A673 (cell line): ENCODE results near the gene PLXDC2. TPM values are rescaled to one million over a fixed set of nuclear protein-coding genes. Genes with fewer than 3 reads are reported as not detected.

Source experiments
- BruUV-seq: library from RNA; stranded (reverse); fragments of 400-500 nt; replicated peaks from 2 replicates; lab custom pipeline; 2021; lab: Mats Ljungman, UMichigan
- CTCF ChIA-PET: fragments of 300-600 bp; sonication (Branson Sonifier 250); formaldehyde crosslinking; loops from one replicate; lab custom pipeline; 2022; ENCODE audit warnings: antibody characterized with exemption; lab: Charles Lee
- POLR2A ChIA-PET: fragments of 300-600 bp; sonication (Branson Sonifier 250); formaldehyde crosslinking; loops from one replicate; lab custom pipeline; 2022; ENCODE audit warnings: antibody characterized with exemption; ENCODE audit not compliant: low non-redundant PET; lab: Charles Lee
- DNase-seq: peaks from one replicate; pipeline ENCODE4 v3.0.0-alpha.2; 2015; ENCODE audit warnings: low spot score
- H3K27ac ChIP-seq: fragments of 200-600 bp; sonication (generic); 2 replicates; pipeline ENCODE4 v1.5.1; 2016; ENCODE audit warnings: mixed run types, low read depth, mild to moderate bottlenecking, mixed read lengths, antibody characterized with exemption, low read length; ENCODE audit not compliant: poor library complexity, severe bottlenecking
- H3K27me3 ChIP-seq: fragments of 200-600 bp; sonication (generic); replicated peaks from 2 replicates; pipeline ENCODE4 v1.6.1; 2017; ENCODE audit warnings: mixed run types, low read depth, mild to moderate bottlenecking, mixed read lengths, antibody characterized with exemption, low read length; ENCODE audit not compliant: insufficient read depth, poor library complexity
- H3K36me3 ChIP-seq: fragments of 200-600 bp; sonication (generic); 2 replicates; pipeline ENCODE4 v1.6.1; 2016; ENCODE audit warnings: mixed run types, mild to moderate bottlenecking, mixed read lengths, antibody characterized with exemption, low read length; ENCODE audit not compliant: insufficient read depth, poor library complexity, severe bottlenecking
- H3K4me1 ChIP-seq: fragments of 200-600 bp; sonication (generic); 2 replicates; pipeline ENCODE4 v1.6.1; 2017; ENCODE audit warnings: mixed run types, mild to moderate bottlenecking, mixed read lengths, antibody characterized with exemption, low read length; ENCODE audit not compliant: insufficient read depth, poor library complexity, severe bottlenecking
- H3K4me3 ChIP-seq: fragments of 200-600 bp; sonication (generic); 2 replicates; pipeline ENCODE4 v1.5.1; 2016; ENCODE audit warnings: low read depth, mixed run types, mild to moderate bottlenecking, mixed read lengths, low read length; ENCODE audit not compliant: poor library complexity, severe bottlenecking
- H3K9me3 ChIP-seq: fragments of 200-600 bp; sonication (generic); 2 replicates; pipeline ENCODE4 v1.6.1; 2016; ENCODE audit warnings: mixed run types, low read depth, mild to moderate bottlenecking, mixed read lengths, antibody characterized with exemption, low read length; ENCODE audit not compliant: poor library complexity, severe bottlenecking
- EZH2 ChIP-seq: fragments of 200-600 bp; sonication (generic); IDR thresholded peaks from 2 replicates; pipeline ENCODE4 v1.6.1; 2017; ENCODE audit warnings: borderline replicate concordance, low read depth, mild to moderate bottlenecking, mixed read lengths, antibody characterized with exemption, low read length; ENCODE audit not compliant: poor library complexity, severe bottlenecking
- intact Hi-C: fragments of 100-400 bp; cut with micrococcal nuclease; formaldehyde crosslinking; loops from one replicate; pipeline ENCODE4 v1.10.0; 2022; ENCODE audit not compliant: unreplicated experiment
- total RNA-seq: library from RNA; stranded (reverse); gene quantifications from 2 replicates; pipeline ENCODE4 v1.2.3, GENCODE V29; 2021
- TF ChIP-seq, protein P1 (sequence below): fragments of 300-800, 200-600 bp; sonication (generic); conservative IDR thresholded peaks from 2 replicates; pipeline ENCODE4 v1.5.1; 2017; ENCODE audit warnings: low read depth, mild to moderate bottlenecking, antibody characterized with exemption, low read length, moderate library complexity, mixed read lengths

PLXDC2 gene
- total RNA-seq, 1 experiment from 2014 or later, result 74.8 TPM

DNA sequence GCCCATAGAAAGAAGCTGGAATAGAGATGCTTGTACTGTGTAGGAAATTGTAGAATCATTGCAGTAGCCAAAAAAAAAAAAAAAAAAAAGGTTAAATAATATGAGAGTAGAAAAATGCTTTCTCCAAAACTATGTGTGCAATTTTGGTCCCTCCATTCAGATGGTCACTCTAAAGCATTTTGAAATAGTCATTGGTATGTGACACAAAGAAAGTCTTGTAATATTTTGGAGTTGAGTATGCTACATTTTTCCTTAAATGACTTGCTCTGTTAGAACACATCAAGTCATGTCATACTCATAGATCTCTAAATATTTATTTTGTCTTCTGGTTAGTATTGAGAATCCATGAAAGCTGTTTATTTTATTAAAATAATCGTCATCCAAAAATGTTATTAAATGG, 424.4 kb downstream of the PLXDC2 start:
- ChIA-PET CTCF (no interaction called here), POLR2A (interaction anchor here (0.6 kb wide), 1 partner anchor 1582 kb away, joined by 13 read pairs; no protein-coding TSS in a partner anchor)
- Histone ChIP-seq H3K27ac (no peak overlapping the region), H3K4me1 (peaks cover 13% of the 10 kb centered on the region), H3K4me3 (no peak overlapping the region), H3K9me3 (no peaks in the 10 kb centered on the region), H3K36me3 (no peaks in the 10 kb centered on the region), H3K27me3 (no peaks in the 10 kb centered on the region)
- intact Hi-C loops, result no loop called here
- no peak for TF ChIP-seq EZH2
- TF ChIP-seq, protein P1, sequence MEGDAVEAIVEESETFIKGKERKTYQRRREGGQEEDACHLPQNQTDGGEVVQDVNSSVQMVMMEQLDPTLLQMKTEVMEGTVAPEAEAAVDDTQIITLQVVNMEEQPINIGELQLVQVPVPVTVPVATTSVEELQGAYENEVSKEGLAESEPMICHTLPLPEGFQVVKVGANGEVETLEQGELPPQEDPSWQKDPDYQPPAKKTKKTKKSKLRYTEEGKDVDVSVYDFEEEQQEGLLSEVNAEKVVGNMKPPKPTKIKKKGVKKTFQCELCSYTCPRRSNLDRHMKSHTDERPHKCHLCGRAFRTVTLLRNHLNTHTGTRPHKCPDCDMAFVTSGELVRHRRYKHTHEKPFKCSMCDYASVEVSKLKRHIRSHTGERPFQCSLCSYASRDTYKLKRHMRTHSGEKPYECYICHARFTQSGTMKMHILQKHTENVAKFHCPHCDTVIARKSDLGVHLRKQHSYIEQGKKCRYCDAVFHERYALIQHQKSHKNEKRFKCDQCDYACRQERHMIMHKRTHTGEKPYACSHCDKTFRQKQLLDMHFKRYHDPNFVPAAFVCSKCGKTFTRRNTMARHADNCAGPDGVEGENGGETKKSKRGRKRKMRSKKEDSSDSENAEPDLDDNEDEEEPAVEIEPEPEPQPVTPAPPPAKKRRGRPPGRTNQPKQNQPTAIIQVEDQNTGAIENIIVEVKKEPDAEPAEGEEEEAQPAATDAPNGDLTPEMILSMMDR, result no peak
- no peak for DNase-seq
- no TSS peak for BruUV-seq

GRCh38 chr10:20247454-20247853, 431.2 kb downstream of the PLXDC2 start:
- Histone ChIP-seq H3K4me3 (no peak overlapping the region), H3K4me1 (no peaks in the 10 kb centered on the region), H3K36me3 (no peaks in the 10 kb centered on the region), H3K27ac (no peak overlapping the region), H3K9me3 (no peaks in the 10 kb centered on the region), H3K27me3 (no peaks in the 10 kb centered on the region)
- DNase-seq, result no peak
- POLR2A ChIA-PET, result no interaction called here
- CTCF ChIA-PET, result no interaction called here
- intact Hi-C loops, result no loop called here
- TF ChIP-seq, protein P1, result no peak
- no peak for TF ChIP-seq EZH2
- no TSS peak for BruUV-seq

DNA sequence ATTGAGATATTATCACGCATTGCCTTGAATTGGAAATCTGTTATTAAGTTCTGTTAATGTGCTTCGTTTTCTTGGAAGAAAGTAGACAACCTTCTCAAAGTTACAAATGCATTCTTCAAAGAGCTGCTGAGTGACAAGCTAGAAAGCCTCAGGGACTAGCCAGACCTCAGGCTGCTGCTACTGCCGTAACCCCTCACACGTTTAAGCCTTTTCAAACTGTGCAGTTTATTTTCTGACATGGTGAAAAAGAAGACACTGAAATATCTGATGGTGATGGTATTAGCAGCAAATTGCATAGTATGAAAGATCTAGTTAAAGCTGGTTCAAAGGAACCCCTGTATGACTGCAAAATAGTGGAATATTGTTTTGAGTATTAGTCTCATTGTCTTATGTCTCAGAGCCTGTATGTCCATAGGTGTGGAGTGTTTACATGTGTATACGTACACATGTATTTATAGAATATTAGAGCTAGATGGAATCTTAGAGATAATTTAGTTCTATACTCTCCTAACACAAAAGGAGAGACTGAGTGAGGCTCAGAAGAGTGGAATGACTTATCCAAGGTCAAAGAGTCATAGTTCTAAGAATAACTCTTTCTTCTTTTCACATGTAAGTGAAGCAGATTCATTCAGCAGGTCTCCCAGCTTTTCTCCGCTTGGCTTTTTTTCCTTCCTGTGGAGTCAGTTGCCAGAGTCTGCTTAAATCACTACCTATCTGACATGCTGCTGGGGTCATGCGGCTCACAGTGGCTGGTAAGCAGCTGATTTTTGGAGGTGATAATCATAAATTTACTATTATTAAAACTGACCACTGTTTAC, 431.9 kb downstream of the PLXDC2 start:
- CTCF ChIA-PET, result no interaction called here
- Histone ChIP-seq H3K9me3 (no peaks in the 10 kb centered on the region), H3K27ac (no peak overlapping the region), H3K27me3 (no peaks in the 10 kb centered on the region), H3K4me3 (no peak overlapping the region), H3K4me1 (no peaks in the 10 kb centered on the region), H3K36me3 (no peaks in the 10 kb centered on the region)
- intact Hi-C loops, result no loop called here
- no TSS peak for BruUV-seq
- no peak for TF ChIP-seq EZH2
- TF ChIP-seq, protein P1, result no peak
- POLR2A ChIA-PET, result no interaction called here
- no peak for DNase-seq
